Gastroesophageal sphincter (tissue), 3 donors: Measurements from ENCODE around the gene NSMF.

Experiments
- POLR2AphosphoS5 ChIP-seq: sonication (generic); formaldehyde crosslinking; IDR thresholded peaks from one replicate; pipeline ENCODE4 v1.6.1; 2017; ENCODE audit warnings: antibody characterized with exemption
- TF ChIP-seq, protein P1 (sequence below), 4 experiments: fragments of 200-600 bp in 2 of 4; fragments of 450-650 bp in 2 of 4; sonication (generic) in 1 of 4; IDR thresholded peaks; one replicate each; pipeline ENCODE4 v1.5.1; 2017 to 2019; ENCODE audit warnings: antibody characterized with exemption in 4 of 4, mild to moderate bottlenecking in 2 of 4, moderate library complexity in 2 of 4

DNA sequence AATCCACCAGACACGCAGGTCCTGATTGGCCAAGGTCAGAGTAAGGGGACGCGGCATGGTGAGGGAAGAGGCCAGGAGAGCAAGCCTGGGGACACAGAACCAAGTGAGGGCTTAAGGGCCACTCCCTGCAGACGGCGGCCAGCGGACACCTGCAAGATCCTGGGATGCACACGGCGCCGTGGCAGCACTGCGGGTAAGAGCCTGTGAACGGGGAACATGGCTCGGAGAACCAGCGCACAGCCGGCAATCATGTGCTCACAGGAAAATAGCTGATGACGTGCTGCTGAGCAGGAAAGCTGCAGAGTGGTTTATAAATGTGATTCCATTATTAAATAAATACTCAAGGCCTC, 27.0 kb upstream of the NSMF start:
- TF ChIP-seq, protein P1, sequence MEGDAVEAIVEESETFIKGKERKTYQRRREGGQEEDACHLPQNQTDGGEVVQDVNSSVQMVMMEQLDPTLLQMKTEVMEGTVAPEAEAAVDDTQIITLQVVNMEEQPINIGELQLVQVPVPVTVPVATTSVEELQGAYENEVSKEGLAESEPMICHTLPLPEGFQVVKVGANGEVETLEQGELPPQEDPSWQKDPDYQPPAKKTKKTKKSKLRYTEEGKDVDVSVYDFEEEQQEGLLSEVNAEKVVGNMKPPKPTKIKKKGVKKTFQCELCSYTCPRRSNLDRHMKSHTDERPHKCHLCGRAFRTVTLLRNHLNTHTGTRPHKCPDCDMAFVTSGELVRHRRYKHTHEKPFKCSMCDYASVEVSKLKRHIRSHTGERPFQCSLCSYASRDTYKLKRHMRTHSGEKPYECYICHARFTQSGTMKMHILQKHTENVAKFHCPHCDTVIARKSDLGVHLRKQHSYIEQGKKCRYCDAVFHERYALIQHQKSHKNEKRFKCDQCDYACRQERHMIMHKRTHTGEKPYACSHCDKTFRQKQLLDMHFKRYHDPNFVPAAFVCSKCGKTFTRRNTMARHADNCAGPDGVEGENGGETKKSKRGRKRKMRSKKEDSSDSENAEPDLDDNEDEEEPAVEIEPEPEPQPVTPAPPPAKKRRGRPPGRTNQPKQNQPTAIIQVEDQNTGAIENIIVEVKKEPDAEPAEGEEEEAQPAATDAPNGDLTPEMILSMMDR (IDR thresholded peaks at IDR 0.05): no peak
- no peak for TF ChIP-seq POLR2AphosphoS5
